HCT116 (cell line): ENCODE results near the gene POLN. TPM values are rescaled to one million over a fixed set of nuclear protein-coding genes. Genes with fewer than 3 reads are reported as not detected.
A peak's percentile ranks its signal among the peaks of the same experiment; 100 is the strongest.

Experiments
- ATAC-seq: fragments of 200-7000 bp; cut with Tn5 transposase; 2 replicates; pipeline ENCODE4 v1.9.1; 2020; ENCODE audit warnings: mild to moderate bottlenecking, moderate library complexity
- BruUV-seq: library from RNA; stranded (reverse); fragments of 400-500 nt; replicated peaks from 2 replicates; lab custom pipeline; 2021; lab: Mats Ljungman, UMichigan
- CTCF ChIA-PET: fragments of 300-600 bp; sonication (Branson Sonifier 250); formaldehyde crosslinking; loops from one replicate; lab custom pipeline; 2021; ENCODE audit warnings: antibody characterized with exemption; lab: Charles Lee
- POLR2A ChIA-PET: fragments of 300-600, 350-600 bp; sonication (Branson Sonifier 250); formaldehyde crosslinking; loops from one replicate; lab custom pipeline; 2021; ENCODE audit warnings: antibody characterized with exemption; lab: Charles Lee
- RAD21 ChIA-PET, 2 experiments: fragments of 300-600 bp; sonication (Branson Sonifier 250); formaldehyde crosslinking; loops; one replicate each; lab custom pipeline; 2023; ENCODE audit warnings: low total read pairs in 2 of 2; ENCODE audit not compliant: uncharacterized antibody in 2 of 2, unreplicated experiment in 2 of 2, low non-redundant PET in 1 of 2; lab: Charles Lee
- DNase-seq: peaks from one replicate; pipeline ENCODE4 v3.0.0-alpha.2; 2010; ENCODE audit warnings: low read depth, low spot score
- H2AFZ ChIP-seq: fragments of 200-600 bp; shearing (Covaris generic), sonication (generic); 2 replicates; pipeline ENCODE4 v1.6.1; 2017; ENCODE audit warnings: low read depth, mixed run types, mixed read lengths, antibody characterized with exemption, low read length; ENCODE audit not compliant: poor library complexity, severe bottlenecking
- H3K27ac ChIP-seq: 2 replicates; pipeline ENCODE4 v1.5.1; 2012; ENCODE audit warnings: low read depth, low read length
- H3K27me3 ChIP-seq: fragments of 200-600 bp; sonication (generic); 2 replicates; pipeline ENCODE4 v1.6.1; 2016; ENCODE audit warnings: mixed run types, low read length, mixed read lengths; ENCODE audit not compliant: insufficient read depth
- H3K36me3 ChIP-seq, 2 experiments: fragments of 200-500 bp in 1 of 2; fragments of 200-600 bp in 1 of 2; sonication (Bioruptor generic) in 1 of 2; sonication (generic) in 1 of 2; 2 replicates each; pipeline versions ENCODE4 v1.5.1 to v1.6.1; 2014 to 2016; ENCODE audit warnings: low read length in 2 of 2, inconsistent platforms in 1 of 2, mixed read lengths in 1 of 2, mixed run types in 1 of 2; ENCODE audit not compliant: insufficient read depth in 2 of 2, control insufficient read depth in 1 of 2
- H3K4me1 ChIP-seq, 2 experiments: fragments of 200-600 bp in 1 of 2; sonication (generic) in 1 of 2; 2 replicates each; pipeline versions ENCODE4 v1.5.1 to v1.6.1; 2012 to 2017; ENCODE audit warnings: low read length in 2 of 2, inconsistent platforms in 1 of 2, mild to moderate bottlenecking in 1 of 2, mixed read lengths in 1 of 2, mixed run types in 1 of 2, moderate library complexity in 1 of 2; ENCODE audit not compliant: insufficient read depth in 2 of 2, control insufficient read depth in 1 of 2
- H3K4me2 ChIP-seq: fragments of 200-600 bp; sonication (generic); 2 replicates; pipeline ENCODE4 v1.6.1; 2017; ENCODE audit warnings: mixed run types, low read length, mixed read lengths
- H3K4me3 ChIP-seq, 2 experiments: fragments of 200-600 bp in 1 of 2; sonication (generic) in 1 of 2; replicated peaks in 1 of 2; 2 replicates each; pipeline ENCODE4 v1.5.1; 2011 to 2016; ENCODE audit warnings: low read length in 2 of 2, control low read depth in 1 of 2, low read depth in 1 of 2, mild to moderate bottlenecking in 1 of 2, mixed read lengths in 1 of 2, mixed run types in 1 of 2
- H3K79me2 ChIP-seq: fragments of 200-600 bp; sonication (generic); 2 replicates; pipeline ENCODE4 v1.6.1; 2017; ENCODE audit warnings: mild to moderate bottlenecking, mixed run types, low read length, moderate library complexity, mixed read lengths; ENCODE audit not compliant: insufficient read depth
- H3K9ac ChIP-seq: fragments of 200-600 bp; sonication (generic); 2 replicates; pipeline ENCODE4 v1.6.1; 2016; ENCODE audit warnings: low read length, mixed read lengths
- H3K9me2 ChIP-seq: fragments of 200-600 bp; sonication (generic), shearing (Covaris generic); 2 replicates; pipeline ENCODE4 v1.6.1; 2017; ENCODE audit warnings: mixed run types, mild to moderate bottlenecking, moderate library complexity; ENCODE audit not compliant: insufficient read depth
- H3K9me3 ChIP-seq, 2 experiments: fragments of 200-500 bp in 1 of 2; fragments of 200-600 bp in 1 of 2; sonication (Bioruptor generic) in 1 of 2; sonication (generic) in 1 of 2; 2 replicates each; pipeline ENCODE4 v1.6.1; 2014 to 2017; ENCODE audit warnings: low read length in 2 of 2, mixed read lengths in 2 of 2, inconsistent platforms in 1 of 2, low read depth in 1 of 2, mild to moderate bottlenecking in 1 of 2, mixed run types in 1 of 2, moderate library complexity in 1 of 2; ENCODE audit not compliant: control insufficient read depth in 1 of 2, insufficient read depth in 1 of 2
- H4K20me1 ChIP-seq: fragments of 200-600 bp; sonication (generic), shearing (Covaris generic); 2 replicates; pipeline ENCODE4 v1.6.1; 2017; ENCODE audit warnings: mixed run types, mild to moderate bottlenecking, moderate library complexity; ENCODE audit not compliant: insufficient read depth
- ELF1 ChIP-seq: IDR thresholded peaks from 2 replicates; pipeline ENCODE4 v1.6.1; 2012; ENCODE audit warnings: low read depth, borderline replicate concordance
- EZH2 ChIP-seq: fragments of 200-600 bp; sonication (generic); IDR thresholded peaks from 2 replicates; pipeline ENCODE4 v1.6.1; 2017; ENCODE audit warnings: antibody characterized with exemption, mixed run types
- POLR2AphosphoS5 ChIP-seq: IDR thresholded peaks from 2 replicates; pipeline ENCODE4 v1.6.1; 2011; ENCODE audit warnings: mild to moderate bottlenecking, low read depth, low read length, moderate library complexity
- SIN3A ChIP-seq: IDR thresholded peaks from 2 replicates; pipeline ENCODE4 v1.6.1; 2012; ENCODE audit warnings: low read depth
- TCF7L2 ChIP-seq: IDR thresholded peaks from 2 replicates; pipeline ENCODE4 v1.7.0; 2011; ENCODE audit warnings: borderline replicate concordance, inconsistent platforms; ENCODE audit not compliant: insufficient read depth, insufficient read length; ENCODE audit errors: extremely low read depth
- YY1 ChIP-seq: IDR thresholded peaks from 2 replicates; pipeline ENCODE4 v1.6.1; 2011; ENCODE audit warnings: low read length, low read depth, moderate library complexity, mild to moderate bottlenecking; ENCODE audit not compliant: insufficient replicate concordance; ENCODE audit errors: extremely low read depth
- ZBTB33 ChIP-seq: IDR thresholded peaks from 2 replicates; pipeline ENCODE4 v1.6.1; 2011; ENCODE audit warnings: mild to moderate bottlenecking, low read length, moderate library complexity; ENCODE audit not compliant: insufficient replicate concordance; ENCODE audit errors: extremely low read depth
- ZFX ChIP-seq: fragments of 450-650 bp; IDR thresholded peaks from 2 replicates; pipeline ENCODE4 v1.6.1; 2017
- intact Hi-C: fragments of 100-400 bp; cut with micrococcal nuclease; formaldehyde crosslinking; loops from 2 replicates; pipeline ENCODE4 v1.10.0; 2022
- total RNA-seq: library from RNA; stranded (reverse); gene quantifications from one replicate; pipeline ENCODE4 v1.2.1, GENCODE V29; 2021; ENCODE audit not compliant: unreplicated experiment
- TF ChIP-seq, protein P1 (sequence below): IDR thresholded peaks from 2 replicates; pipeline ENCODE4 v1.6.1; 2012

The POLN gene
- total RNA-seq, 1 experiment from 2014 or later, result 3.1 TPM

DNA sequence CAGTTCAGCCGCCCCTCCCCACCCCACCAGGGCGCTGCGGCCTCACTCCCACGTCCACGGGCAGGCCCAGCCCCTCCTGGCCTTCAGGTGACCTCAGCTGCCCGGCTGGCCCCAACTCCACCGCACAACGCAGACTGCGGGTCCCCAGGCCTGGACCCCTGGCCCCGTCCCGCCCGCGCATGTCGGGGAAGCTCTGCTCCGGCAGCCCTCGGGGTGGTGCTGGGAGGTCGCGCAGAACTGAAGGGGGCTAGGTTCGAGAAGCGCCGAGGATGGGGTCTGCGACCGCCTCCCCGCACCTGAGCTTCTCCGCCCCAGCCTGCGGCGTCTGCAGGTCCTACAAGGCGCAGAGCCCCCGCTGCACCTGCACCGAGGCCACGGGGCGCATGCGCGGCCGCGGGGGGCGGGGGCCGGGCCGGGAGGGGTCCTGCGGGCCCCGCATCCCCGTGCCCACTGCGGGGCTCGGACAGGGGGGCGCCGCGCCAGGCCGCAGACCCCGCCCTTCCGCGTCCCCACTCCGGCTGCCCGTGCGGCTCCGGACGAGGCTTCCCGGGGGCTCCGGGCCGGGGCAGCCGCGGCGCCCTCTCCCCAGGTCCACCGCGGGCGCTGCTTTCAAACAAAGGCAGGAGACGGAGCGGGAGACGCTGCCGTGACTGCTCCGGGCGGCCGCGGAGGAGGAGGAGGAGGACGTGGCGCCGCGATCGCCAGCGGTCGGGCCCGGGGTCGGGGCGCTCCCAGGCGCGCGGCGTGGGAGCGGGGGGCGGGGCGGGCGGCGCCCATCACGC, 183.5 kb downstream of the POLN start:
- Histone ChIP-seq H3K4me1 (peaks cover 0 to 15% of the 10 kb centered on the region in 2 experiments; a peak in 1 of 4 replicates), H3K79me2 (no peaks in the 10 kb centered on the region), H3K9me3 (no peaks in the 10 kb centered on the region), H4K20me1 (no peaks in the 10 kb centered on the region), H2AFZ (no peak overlapping the region), H3K4me3 (peak overlapping the region; percentile 19 to 46; a peak in 2 of 4 replicates), H3K9me2 (no peaks in the 10 kb centered on the region), H3K9ac (peak overlapping the region; percentile 36; the same call in 1 of the 2 replicates), H3K4me2 (peak overlapping the region; percentile 64), H3K27ac (peak overlapping the region; percentile 45; the same call in 1 of the 2 replicates), H3K36me3 (no peaks in the 10 kb centered on the region), H3K27me3 (no peaks in the 10 kb centered on the region)
- CTCF ChIA-PET, result no interaction called here
- POLR2A ChIA-PET, result no interaction called here
- RAD21 ChIA-PET, result no interaction called here
- intact Hi-C loops, result loop anchor here (5.0 kb wide), 1 partner anchor 51 kb away; the partner anchor contains the start of gene NELFA
- DNase-seq, result no peak
- peak; percentile 39 for ATAC-seq
- no TSS peak for BruUV-seq
- no peak for TF ChIP-seq ZFX
- no peak for TF ChIP-seq TCF7L2
- no peak for TF ChIP-seq YY1
- no peak for TF ChIP-seq ELF1
- no peak for TF ChIP-seq ZBTB33
- TF ChIP-seq SIN3A, result no peak
- TF ChIP-seq, protein P1, sequence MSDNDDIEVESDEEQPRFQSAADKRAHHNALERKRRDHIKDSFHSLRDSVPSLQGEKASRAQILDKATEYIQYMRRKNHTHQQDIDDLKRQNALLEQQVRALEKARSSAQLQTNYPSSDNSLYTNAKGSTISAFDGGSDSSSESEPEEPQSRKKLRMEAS, result no peak
- no peak for TF ChIP-seq POLR2AphosphoS5
- TF ChIP-seq EZH2, result no peak
